ENCODE data around the gene SOX5.
"Not testable (repeated sequence)": the region's sequence is repeated elsewhere in the genome, so short reads cannot be mapped to it uniquely, and the experiment has no call there.

Gene SOX5

GRCh38 chr12:23752245-23752644 lies 197.2 kb downstream of the SOX5 start:
- no peak for DNase-seq

- DNase-seq: no peak
Observed at GRCh38 chr12:23751641-23752040, 197.8 kb downstream of the SOX5 start.

GRCh38 chr12:23750923-23751322 lies 198.5 kb downstream of the SOX5 start:
- DNase-seq: no peak

- no peak for DNase-seq
Observed at GRCh38 chr12:23744696-23745095, 204.8 kb downstream of the SOX5 start.

- no peak for DNase-seq
Observed at GRCh38 chr12:23742574-23742973, 206.9 kb downstream of the SOX5 start.

GRCh38 chr12:23731493-23731892 lies 218.0 kb downstream of the SOX5 start:
- no peak for DNase-seq

- DNase-seq: no peak
Observed at GRCh38 chr12:23731035-23731434, 218.4 kb downstream of the SOX5 start.

- no peak for DNase-seq
Observed at GRCh38 chr12:23729359-23729758, 220.1 kb downstream of the SOX5 start.

- no peak for DNase-seq
Observed at GRCh38 chr12:23726646-23727045, 222.8 kb downstream of the SOX5 start.

- DNase-seq: no peak
Observed at GRCh38 chr12:23722655-23723054, 226.8 kb downstream of the SOX5 start.

- DNase-seq: no peak
Observed at GRCh38 chr12:23721268-23721667, 228.2 kb downstream of the SOX5 start.

- no peak for DNase-seq
Observed at GRCh38 chr12:23719493-23719892, 230.0 kb downstream of the SOX5 start.

- DNase-seq: not testable (repeated sequence)
Observed at GRCh38 chr12:23710361-23710760, 239.1 kb downstream of the SOX5 start.

GRCh38 chr12:23708185-23708837 lies 241.2 kb downstream of the SOX5 start:
- DNase-seq: no peak

GRCh38 chr12:23707270-23707669 lies 242.2 kb downstream of the SOX5 start:
- no peak for DNase-seq

GRCh38 chr12:23704992-23705943 lies 244.2 kb downstream of the SOX5 start:
- DNase-seq: no peak

GRCh38 chr12:23703051-23703450 lies 246.4 kb downstream of the SOX5 start:
- DNase-seq: no peak

- no peak for DNase-seq
Observed at GRCh38 chr12:23699031-23699430, 250.4 kb downstream of the SOX5 start.

GRCh38 chr12:23694920-23695319 lies 254.6 kb downstream of the SOX5 start:
- no peak for DNase-seq

- DNase-seq: no peak
Observed at GRCh38 chr12:23694307-23694706, 255.2 kb downstream of the SOX5 start.

GRCh38 chr12:23687947-23688346 lies 261.5 kb downstream of the SOX5 start:
- DNase-seq: no peak

GRCh38 chr12:23686095-23686494 lies 263.4 kb downstream of the SOX5 start:
- DNase-seq: no peak

- no peak for DNase-seq
Observed at GRCh38 chr12:23684121-23684520, 265.3 kb downstream of the SOX5 start.

GRCh38 chr12:23681237-23681636 lies 268.2 kb downstream of the SOX5 start:
- no peak for DNase-seq

Measured in suppressor macrophage treated with lipopolysaccharide for 4 hours (primary cell).